ENCODE data around the gene CCNG2.

The CCNG2 gene

GRCh38 chr4:77147079-77147782, 9.8 kb upstream of the CCNG2 start:
- no peak for DNase-seq

- DNase-seq: no peak
Measured at GRCh38 chr4:77148078-77148477, 8.9 kb upstream of the CCNG2 start.

- no peak for DNase-seq
Measured at GRCh38 chr4:77149789-77150188, 7.2 kb upstream of the CCNG2 start.

- no peak for DNase-seq
Measured at GRCh38 chr4:77151241-77151640, 5.8 kb upstream of the CCNG2 start.

- no peak for DNase-seq
Measured at GRCh38 chr4:77152421-77152820, 4.6 kb upstream of the CCNG2 start.

GRCh38 chr4:77153006-77153405, 4.0 kb upstream of the CCNG2 start:
- DNase-seq: no peak

- DNase-seq: no peak
Measured at GRCh38 chr4:77154065-77154464, 2.9 kb upstream of the CCNG2 start.

GRCh38 chr4:77154761-77155499, 2.1 kb upstream of the CCNG2 start:
- DNase-seq: no peak

GRCh38 chr4:77155631-77156452, 1.2 kb upstream of the CCNG2 start:
- DNase-seq: no peak

- DNase-seq: peak; percentile 100
Measured at GRCh38 chr4:77156533-77156911, 485 bp upstream of the CCNG2 start.

- peak; percentile 81 for DNase-seq
Measured at GRCh38 chr4:77157859-77158486, 966 bp downstream of the CCNG2 start.

- DNase-seq: no peak
Measured at GRCh38 chr4:77158487-77158861, 1.5 kb downstream of the CCNG2 start.

GRCh38 chr4:77159806-77160205, 2.8 kb downstream of the CCNG2 start:
- DNase-seq: no peak

- DNase-seq: no peak
Measured at GRCh38 chr4:77163641-77164040, 6.6 kb downstream of the CCNG2 start.

- no peak for DNase-seq
Measured at GRCh38 chr4:77167173-77167572, 10.2 kb downstream of the CCNG2 start.

- no peak for DNase-seq
Measured at GRCh38 chr4:77167866-77168265, 10.9 kb downstream of the CCNG2 start.

- no peak for DNase-seq
Measured at GRCh38 chr4:77169481-77169880, 12.5 kb downstream of the CCNG2 start.

GRCh38 chr4:77170926-77171325, 13.9 kb downstream of the CCNG2 start:
- DNase-seq: no peak

- DNase-seq: no peak
Measured at GRCh38 chr4:77172336-77172735, 15.3 kb downstream of the CCNG2 start.

GRCh38 chr4:77174426-77174825, 17.4 kb downstream of the CCNG2 start:
- DNase-seq: no peak

GRCh38 chr4:77175201-77175611, 18.2 kb downstream of the CCNG2 start:
- no peak for DNase-seq

GRCh38 chr4:77176640-77177039, 19.6 kb downstream of the CCNG2 start:
- no peak for DNase-seq

GRCh38 chr4:77177199-77177598, 20.2 kb downstream of the CCNG2 start:
- DNase-seq: no peak
